SJCRH30 (cell line): ENCODE measurements around the gene TAF3. TPM values are rescaled to one million over a fixed set of nuclear protein-coding genes. Genes with fewer than 3 reads are reported as not detected.
"Not testable (repeated sequence)": the region's sequence is repeated elsewhere in the genome, so short reads cannot be mapped to it uniquely, and the experiment has no call there.

ENCODE experiments used
- DNase-seq, 2 experiments: peaks; one replicate each; pipeline ENCODE4 v3.0.0-alpha.2; 2015 to 2020
- H3K27ac ChIP-seq: fragments of 250-450 bp; sonication (Bioruptor Pico); 2 replicates; pipeline ENCODE4 v1.5.1; 2020; ENCODE audit warnings: mild to moderate bottlenecking, moderate library complexity
- H3K27me3 ChIP-seq: fragments of 250-450 bp; sonication (Bioruptor Pico); 2 replicates; pipeline ENCODE4 v1.5.1; 2020; ENCODE audit warnings: mild to moderate bottlenecking, moderate library complexity
- H3K36me3 ChIP-seq: fragments of 250-450 bp; sonication (Bioruptor Pico); 2 replicates; pipeline ENCODE4 v1.5.1; 2020; ENCODE audit warnings: mild to moderate bottlenecking, moderate library complexity
- H3K4me1 ChIP-seq: fragments of 250-450 bp; sonication (Bioruptor Pico); 2 replicates; pipeline ENCODE4 v1.5.1; 2020; ENCODE audit warnings: mild to moderate bottlenecking, moderate library complexity
- H3K4me3 ChIP-seq: fragments of 250-450 bp; sonication (Bioruptor Pico); 2 replicates; pipeline ENCODE4 v1.5.1; 2020; ENCODE audit warnings: mild to moderate bottlenecking, moderate library complexity
- H3K9me3 ChIP-seq: fragments of 250-450 bp; sonication (Bioruptor Pico); replicated peaks from 2 replicates; pipeline ENCODE4 v1.5.1; 2020; ENCODE audit warnings: mild to moderate bottlenecking, moderate library complexity
- total RNA-seq: library from RNA; depleted of rRNA; stranded (reverse); fragments of >200 nt; shearing (Covaris generic); gene quantifications from 2 replicates; pipeline ENCODE4 v1.2.3, GENCODE V29; 2014

The TAF3 gene
- total RNA-seq, 1 experiment from 2014 or later: 3.6 TPM

DNA sequence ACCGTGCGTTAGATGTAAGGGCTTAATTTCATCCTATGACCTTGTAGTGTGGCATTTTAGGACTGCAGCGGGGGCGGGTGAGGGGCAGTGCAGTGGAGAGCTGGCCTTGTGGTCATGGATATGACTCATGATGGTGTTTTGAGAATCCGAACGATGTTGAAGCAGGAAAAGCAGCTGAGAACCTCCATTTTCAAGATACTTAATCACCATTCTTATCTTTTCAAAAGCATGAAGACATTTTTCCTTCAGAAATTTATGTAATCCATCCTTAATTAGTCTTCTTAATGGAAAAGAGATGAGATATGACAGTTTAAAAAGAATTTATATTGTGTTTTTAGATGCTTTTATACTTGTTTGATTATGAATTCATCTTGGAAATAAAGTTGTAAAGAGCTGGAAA, 20.7 kb upstream of the TAF3 start:
- Histone ChIP-seq H3K9me3 (no peaks in the 10 kb centered on the region), H3K27ac (peak overlapping the region; percentile 61), H3K27me3 (no peaks in the 10 kb centered on the region), H3K4me3 (no peak overlapping the region), H3K4me1 (peaks cover 7% of the 10 kb centered on the region), H3K36me3 (peaks cover 37% of the 10 kb centered on the region)
- peak; percentile 39 to 42 for DNase-seq

DNA sequence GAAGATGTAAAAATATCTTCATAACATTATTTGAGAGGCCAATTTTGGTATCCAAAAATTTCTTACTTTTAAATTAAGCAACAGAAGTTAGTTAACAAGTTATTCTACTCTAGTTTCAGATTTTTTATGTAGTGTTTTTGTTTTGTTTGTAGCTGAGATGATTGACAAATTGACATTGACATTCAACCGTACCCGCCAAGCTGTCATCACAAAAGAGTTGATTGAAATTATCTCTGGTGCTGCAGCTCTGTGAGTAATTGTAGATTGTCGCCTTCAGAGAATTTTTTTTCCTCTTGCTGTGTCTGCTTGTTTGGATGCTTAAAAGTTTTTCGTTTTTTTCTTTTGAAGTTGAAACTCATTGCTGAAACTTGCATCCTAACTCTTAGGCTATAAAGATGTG, 15.7 kb upstream of the TAF3 start:
- H3K9me3 ChIP-seq: no peaks in the 10 kb centered on the region
- H3K4me1 ChIP-seq: peaks cover 3% of the 10 kb centered on the region
- no peak overlapping the region for H3K4me3 ChIP-seq
- H3K36me3 ChIP-seq: peaks cover 54% of the 10 kb centered on the region
- no peaks in the 10 kb centered on the region for H3K27me3 ChIP-seq
- no peak for DNase-seq
- H3K27ac ChIP-seq: no peak overlapping the region

- no peaks in the 10 kb centered on the region for H3K4me1 ChIP-seq
- no peak for DNase-seq
- no peaks in the 10 kb centered on the region for H3K9me3 ChIP-seq
- H3K27ac ChIP-seq: no peak overlapping the region
- H3K4me3 ChIP-seq: no peak overlapping the region
- peaks cover 46% of the 10 kb centered on the region for H3K36me3 ChIP-seq
- H3K27me3 ChIP-seq: no peaks in the 10 kb centered on the region
These were observed 14.1 kb upstream of the TAF3 start for GRCh38 chr10:7804216-7804615.

DNA sequence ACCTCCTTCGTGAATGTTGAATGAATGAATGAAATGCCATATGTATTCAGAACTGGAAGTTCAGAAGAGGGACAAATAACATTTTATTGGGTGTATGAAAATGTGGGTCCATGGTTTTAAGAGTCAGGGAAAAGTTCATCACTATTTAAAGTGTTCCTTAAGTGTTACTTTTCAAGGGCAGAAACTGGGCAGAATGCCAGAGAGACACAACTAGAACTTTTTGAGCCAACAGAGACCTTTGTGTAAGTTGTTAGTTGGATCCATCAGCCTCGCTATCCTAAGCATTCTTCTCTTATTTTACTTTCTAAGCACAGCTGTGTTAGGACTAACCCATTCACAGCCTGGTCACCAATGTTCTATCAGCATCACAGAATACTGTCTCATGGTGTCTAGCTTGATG, 13.6 kb upstream of the TAF3 start:
- no peak for DNase-seq
- Histone ChIP-seq H3K27me3 (no peaks in the 10 kb centered on the region), H3K4me3 (no peak overlapping the region), H3K9me3 (no peaks in the 10 kb centered on the region), H3K27ac (no peak overlapping the region), H3K4me1 (no peaks in the 10 kb centered on the region), H3K36me3 (peaks cover 41% of the 10 kb centered on the region)

GRCh38 chr10:7808686-7809267, 9.5 kb upstream of the TAF3 start:
- DNase-seq: no peak
- Histone ChIP-seq H3K27ac (no peak overlapping the region), H3K27me3 (no peaks in the 10 kb centered on the region), H3K9me3 (no peaks in the 10 kb centered on the region), H3K36me3 (peaks cover 16% of the 10 kb centered on the region), H3K4me3 (no peak overlapping the region), H3K4me1 (no peaks in the 10 kb centered on the region)

DNA sequence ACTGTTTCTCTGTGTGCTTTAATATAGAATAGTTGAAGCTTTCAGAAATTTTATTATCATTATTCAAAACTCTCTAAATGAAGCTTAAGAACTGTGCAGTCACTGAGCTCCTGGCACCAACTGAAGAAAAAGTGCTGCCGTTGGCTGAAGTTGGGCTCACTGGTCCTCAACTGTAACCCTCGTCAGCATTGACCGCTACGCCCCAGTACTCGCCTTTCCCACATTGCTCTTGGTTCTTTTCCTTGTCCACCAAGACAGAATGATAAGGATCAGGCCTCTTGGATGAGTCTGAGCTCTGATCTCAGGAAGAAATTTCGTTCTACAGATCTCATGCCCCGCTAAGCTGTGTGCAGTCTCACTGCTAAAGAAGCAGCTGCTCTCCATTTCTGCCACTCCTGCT, 7.9 kb upstream of the TAF3 start:
- no peak overlapping the region for H3K27ac ChIP-seq
- H3K4me1 ChIP-seq: no peaks in the 10 kb centered on the region
- no peaks in the 10 kb centered on the region for H3K27me3 ChIP-seq
- peaks cover 4% of the 10 kb centered on the region; the same call in 1 of the 2 replicates for H3K36me3 ChIP-seq
- H3K9me3 ChIP-seq: no peaks in the 10 kb centered on the region
- no peak overlapping the region for H3K4me3 ChIP-seq
- no peak for DNase-seq

GRCh38 chr10:7811000-7811399, 7.3 kb upstream of the TAF3 start:
- Histone ChIP-seq H3K9me3 (no peaks in the 10 kb centered on the region), H3K4me1 (no peaks in the 10 kb centered on the region), H3K36me3 (peaks cover 4% of the 10 kb centered on the region; the same call in 1 of the 2 replicates), H3K27ac (no peak overlapping the region), H3K27me3 (no peaks in the 10 kb centered on the region), H3K4me3 (no peak overlapping the region)
- no peak for DNase-seq

- not testable (repeated sequence) for H3K9me3 ChIP-seq, H3K4me1 ChIP-seq, H3K27ac ChIP-seq, H3K4me3 ChIP-seq, H3K27me3 ChIP-seq, DNase-seq, H3K36me3 ChIP-seq
These were observed 6.6 kb upstream of the TAF3 start for GRCh38 chr10:7811743-7812142.

DNA sequence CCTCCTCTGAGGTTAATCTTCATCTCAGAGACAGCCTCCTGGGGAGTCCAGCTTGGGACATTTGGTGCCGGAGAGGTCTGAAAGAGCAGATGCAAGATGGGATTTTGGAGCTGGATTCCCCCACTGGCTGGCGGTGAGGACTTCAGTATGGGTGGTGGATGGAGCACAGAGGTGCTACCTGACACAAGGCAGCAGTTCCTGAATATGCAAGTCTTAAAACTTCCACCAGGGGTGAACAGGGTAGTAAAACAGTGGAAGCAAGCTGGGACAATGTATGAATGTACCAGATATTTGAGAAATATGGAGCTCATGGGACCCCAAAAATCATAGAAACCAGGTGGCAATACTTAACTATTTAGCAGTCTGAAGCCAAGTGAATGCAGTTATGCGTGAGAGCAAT, 4.8 kb upstream of the TAF3 start:
- H3K36me3 ChIP-seq: no peaks in the 10 kb centered on the region
- no peaks in the 10 kb centered on the region for H3K4me1 ChIP-seq
- no peak overlapping the region for H3K4me3 ChIP-seq
- H3K27ac ChIP-seq: no peak overlapping the region
- no peak for DNase-seq
- no peaks in the 10 kb centered on the region for H3K27me3 ChIP-seq
- H3K9me3 ChIP-seq: no peaks in the 10 kb centered on the region

- Histone ChIP-seq H3K9me3 (no peaks in the 10 kb centered on the region), H3K36me3 (no peaks in the 10 kb centered on the region), H3K4me3 (peak overlapping the region; percentile 97), H3K27me3 (no peaks in the 10 kb centered on the region), H3K27ac (no peak overlapping the region), H3K4me1 (no peaks in the 10 kb centered on the region)
- DNase-seq: no peak
These were observed 729 bp upstream of the TAF3 start for GRCh38 chr10:7817576-7817975.

- Histone ChIP-seq H3K36me3 (no peaks in the 10 kb centered on the region), H3K4me3 (peak overlapping the region; percentile 97), H3K4me1 (no peaks in the 10 kb centered on the region), H3K9me3 (no peaks in the 10 kb centered on the region), H3K27ac (no peak overlapping the region), H3K27me3 (no peaks in the 10 kb centered on the region)
- DNase-seq: no peak
These were observed 366 bp upstream of the TAF3 start for GRCh38 chr10:7817984-7818294.

DNA sequence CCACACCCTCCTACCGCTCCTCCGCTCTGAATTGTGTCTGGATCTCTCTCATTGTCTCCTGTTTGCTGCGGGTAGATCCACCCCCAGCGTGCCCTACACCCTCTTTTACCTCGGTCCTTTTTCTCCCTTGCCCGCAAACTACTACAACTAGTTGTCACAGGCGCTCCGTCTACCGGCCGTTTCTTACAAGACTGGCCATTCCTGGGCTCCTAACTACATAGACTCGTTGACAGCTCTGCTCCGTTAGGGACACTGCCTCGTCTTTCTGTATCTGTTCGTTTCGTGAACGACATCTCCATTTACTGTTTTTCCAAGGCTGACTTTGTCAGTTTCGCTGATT, 786 bp downstream of the TAF3 start:
- Histone ChIP-seq H3K27ac (peak overlapping the region; percentile 63; the same call in 1 of the 2 replicates), H3K4me3 (peak overlapping the region; percentile 97), H3K9me3 (no peaks in the 10 kb centered on the region), H3K36me3 (no peaks in the 10 kb centered on the region), H3K27me3 (no peaks in the 10 kb centered on the region), H3K4me1 (no peaks in the 10 kb centered on the region)
- peak; percentile 22 to 29 for DNase-seq

DNA sequence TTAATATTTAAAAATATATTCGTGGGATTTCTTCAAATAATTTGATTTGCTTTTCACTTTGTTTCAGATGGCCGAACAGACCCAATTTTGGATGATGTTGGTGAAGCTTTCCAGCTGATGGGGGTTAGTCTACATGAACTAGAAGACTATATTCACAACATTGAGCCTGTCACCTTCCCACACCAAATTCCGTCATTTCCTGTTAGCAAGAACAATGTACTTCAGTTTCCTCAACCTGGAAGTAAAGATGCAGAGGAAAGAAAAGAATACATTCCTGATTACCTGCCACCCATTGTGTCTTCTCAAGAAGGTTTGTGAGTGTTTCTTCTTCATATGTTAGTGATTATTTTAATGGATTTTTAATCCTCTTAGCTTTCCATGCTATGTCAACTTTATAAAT, 5.9 kb downstream of the TAF3 start:
- no peaks in the 10 kb centered on the region for H3K27me3 ChIP-seq
- no peak for DNase-seq

GRCh38 chr10:7826971-7827370, 8.7 kb downstream of the TAF3 start:
- Histone ChIP-seq H3K27ac (no peak overlapping the region), H3K4me1 (no peaks in the 10 kb centered on the region)

More for the DNA sequence above, 5.9 kb downstream of the TAF3 start:
- H3K36me3 ChIP-seq: no peaks in the 10 kb centered on the region
- H3K9me3 ChIP-seq: no peaks in the 10 kb centered on the region
- no peak overlapping the region for H3K4me3 ChIP-seq
- no peaks in the 10 kb centered on the region for H3K4me1 ChIP-seq
- no peak overlapping the region for H3K27ac ChIP-seq

DNA sequence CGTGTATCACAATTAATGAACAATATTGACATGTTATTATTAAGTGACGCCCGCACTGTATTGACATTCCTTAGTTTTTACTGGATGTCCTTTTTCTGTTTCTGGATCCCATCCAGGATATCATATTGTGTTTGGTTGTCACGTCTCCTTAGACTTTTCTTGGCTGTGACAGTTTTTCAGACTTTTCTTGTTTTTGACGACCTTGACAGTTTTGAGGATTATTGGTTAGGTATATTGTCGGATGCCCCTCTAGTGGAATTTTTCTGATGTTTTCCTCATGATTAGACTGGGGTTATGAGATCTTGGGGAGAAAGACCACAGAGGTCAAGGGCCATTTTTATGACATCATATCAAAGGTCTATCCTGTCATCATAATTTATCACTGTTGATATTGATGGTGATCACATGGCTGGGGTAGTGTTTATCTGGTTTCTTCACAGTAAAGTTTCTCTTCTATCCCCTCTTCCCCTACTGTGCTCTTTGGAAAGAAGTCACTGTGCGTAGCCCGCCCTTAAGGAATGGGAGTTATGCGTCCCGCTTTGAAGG, 11.1 kb downstream of the TAF3 start:
- no peak overlapping the region for H3K4me3 ChIP-seq
- H3K4me1 ChIP-seq: no peaks in the 10 kb centered on the region
- H3K27ac ChIP-seq: no peak overlapping the region
- H3K9me3 ChIP-seq: no peaks in the 10 kb centered on the region
- DNase-seq: no peak
- H3K36me3 ChIP-seq: no peaks in the 10 kb centered on the region
- no peaks in the 10 kb centered on the region for H3K27me3 ChIP-seq

More at GRCh38 chr10:7826971-7827370, 8.7 kb downstream of the TAF3 start:
- DNase-seq: no peak
- no peaks in the 10 kb centered on the region for H3K27me3 ChIP-seq
- H3K4me3 ChIP-seq: no peak overlapping the region
- H3K9me3 ChIP-seq: no peaks in the 10 kb centered on the region
- no peaks in the 10 kb centered on the region for H3K36me3 ChIP-seq

DNA sequence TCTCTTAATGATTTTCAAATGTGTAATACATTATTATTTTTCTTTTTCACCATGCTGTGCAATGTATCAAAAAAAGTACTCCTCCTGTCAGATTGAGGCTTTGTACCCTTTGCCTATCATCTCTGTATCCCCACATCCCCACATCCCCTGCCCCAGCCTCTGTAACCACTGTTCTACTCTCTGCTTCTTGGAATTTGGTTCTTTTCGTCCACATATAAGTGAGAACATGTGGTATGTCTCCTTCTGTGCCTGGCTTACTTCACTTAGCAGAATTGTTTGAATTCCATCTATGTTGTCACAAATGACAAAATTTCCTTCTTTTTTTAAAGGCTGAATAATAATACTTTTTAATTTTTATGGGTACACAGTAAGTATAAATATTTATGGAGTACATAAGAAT, 13.8 kb downstream of the TAF3 start:
- Histone ChIP-seq H3K9me3 (no peaks in the 10 kb centered on the region), H3K27me3 (no peaks in the 10 kb centered on the region), H3K36me3 (no peaks in the 10 kb centered on the region), H3K4me1 (no peaks in the 10 kb centered on the region), H3K4me3 (no peak overlapping the region), H3K27ac (no peak overlapping the region)
- no peak for DNase-seq
